ENCODE data around the gene DROSHA.

The DROSHA gene

DNA sequence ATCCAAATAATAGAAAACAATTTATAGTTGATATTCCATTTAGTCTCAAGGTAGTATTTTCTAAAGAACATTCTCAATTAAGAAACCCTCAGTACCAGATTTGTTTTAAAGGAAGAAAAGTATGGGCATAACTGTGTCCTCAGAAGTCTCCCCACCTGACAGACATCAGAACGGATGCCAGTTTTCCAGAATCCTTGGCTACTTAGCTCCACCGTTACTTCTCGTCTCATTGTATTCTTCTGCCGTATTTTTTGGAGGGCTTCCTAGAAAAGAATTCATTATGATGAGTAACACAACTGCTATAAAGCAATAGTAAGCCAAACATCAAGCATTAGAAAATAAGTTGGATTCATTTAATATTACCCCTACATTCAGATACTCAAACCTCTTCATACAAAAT, 67.8 kb downstream of the DROSHA start:
- DNase-seq (ENCODE audit: low read depth): peak; percentile 21

DNA sequence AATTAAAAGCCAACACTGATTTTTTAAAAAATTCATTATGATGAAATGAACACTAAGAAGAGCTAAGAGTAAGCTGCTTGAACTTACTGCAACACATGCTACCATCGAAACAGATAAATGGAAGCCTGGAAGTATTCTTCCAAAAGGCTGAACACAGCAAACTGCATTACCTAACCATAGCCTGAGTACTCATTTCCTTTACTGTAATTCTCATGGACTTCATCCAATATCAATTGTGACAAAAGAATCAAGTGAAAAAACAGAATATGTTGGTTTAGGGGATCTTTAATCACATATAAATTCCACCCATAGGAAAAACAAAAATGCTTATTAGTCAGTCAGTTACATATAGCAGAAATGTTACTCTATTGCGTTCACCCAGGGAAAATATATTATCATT, 68.5 kb downstream of the DROSHA start:
- DNase-seq (ENCODE audit: low read depth): peak; percentile 23

DNA sequence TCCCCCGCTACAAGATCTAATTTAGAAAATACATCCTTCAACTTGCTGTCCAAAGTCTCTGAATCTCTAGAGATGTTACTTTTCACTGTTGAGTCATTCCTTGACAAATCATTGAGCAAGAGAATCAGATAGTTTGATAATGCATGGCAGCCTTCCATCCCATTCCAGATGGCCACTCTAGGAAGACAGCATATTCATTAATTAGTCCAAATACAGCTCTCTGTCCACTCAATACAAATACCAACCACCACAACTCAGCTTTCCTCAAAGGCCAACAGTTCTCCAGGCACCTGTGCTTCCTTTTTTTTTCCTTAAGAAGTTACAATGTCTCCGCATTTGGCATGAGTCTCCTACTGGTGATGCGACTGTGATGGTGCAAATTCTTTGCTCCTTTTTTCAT, 72.3 kb downstream of the DROSHA start:
- no peak for DNase-seq (ENCODE audit: low read depth)

DNA sequence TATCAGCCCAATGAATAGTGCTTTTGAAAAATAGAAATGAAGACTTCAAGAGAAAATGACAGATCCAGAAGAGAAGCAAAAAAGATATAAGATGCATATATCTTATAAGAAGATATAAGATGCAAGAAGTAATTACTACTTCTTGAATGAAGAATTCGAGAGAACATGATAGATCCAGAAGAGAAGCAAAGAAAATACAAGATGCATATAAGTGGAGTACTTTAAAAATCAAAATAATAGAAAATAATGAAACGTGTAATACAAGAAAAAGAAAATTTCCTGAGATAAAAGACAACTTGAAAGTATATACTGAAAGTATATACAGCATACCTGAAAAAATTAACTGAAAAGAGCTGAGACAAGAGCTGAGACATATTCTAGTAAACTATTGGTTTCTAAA, 76.7 kb downstream of the DROSHA start:
- DNase-seq (ENCODE audit: low read depth): no peak

DNA sequence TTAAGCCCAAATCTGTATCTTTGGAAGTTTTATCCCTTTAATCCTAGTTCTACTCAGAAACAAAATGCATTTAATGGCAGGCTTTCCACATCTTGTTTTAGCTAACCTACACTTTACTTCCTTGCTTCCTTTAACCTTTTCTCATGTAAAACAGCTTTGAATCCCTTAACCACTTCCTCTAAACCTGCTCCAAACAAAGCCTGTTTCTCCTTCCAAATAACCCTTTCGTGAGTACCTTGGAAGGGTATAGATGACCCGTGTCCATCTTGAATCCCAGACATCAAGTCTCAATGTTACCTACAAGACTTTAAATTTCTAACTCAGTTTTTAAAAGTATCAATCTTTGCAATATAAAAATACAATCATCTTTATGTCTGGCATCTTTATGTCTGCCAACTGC, 78.4 kb downstream of the DROSHA start:
- no peak for DNase-seq (ENCODE audit: low read depth)

DNA sequence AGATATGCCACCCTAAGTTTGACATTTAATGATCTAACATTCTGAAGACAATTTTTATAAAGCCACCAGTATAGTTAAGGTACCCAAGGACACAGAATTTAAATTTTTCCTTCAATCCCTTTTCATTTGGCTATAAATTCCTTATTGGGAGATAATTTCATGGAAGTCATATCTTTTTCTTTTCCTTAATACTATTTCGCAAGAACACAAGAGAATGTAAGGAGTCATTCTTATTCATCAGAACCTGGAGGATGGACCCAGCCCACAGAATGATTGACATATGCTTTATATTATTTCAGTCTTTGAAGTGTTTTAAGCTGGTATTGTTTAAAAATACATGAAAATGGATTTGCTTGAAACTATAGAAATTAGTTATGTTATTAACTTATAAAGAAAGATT, 79.6 kb downstream of the DROSHA start:
- DNase-seq (ENCODE audit: low read depth): no peak

DNA sequence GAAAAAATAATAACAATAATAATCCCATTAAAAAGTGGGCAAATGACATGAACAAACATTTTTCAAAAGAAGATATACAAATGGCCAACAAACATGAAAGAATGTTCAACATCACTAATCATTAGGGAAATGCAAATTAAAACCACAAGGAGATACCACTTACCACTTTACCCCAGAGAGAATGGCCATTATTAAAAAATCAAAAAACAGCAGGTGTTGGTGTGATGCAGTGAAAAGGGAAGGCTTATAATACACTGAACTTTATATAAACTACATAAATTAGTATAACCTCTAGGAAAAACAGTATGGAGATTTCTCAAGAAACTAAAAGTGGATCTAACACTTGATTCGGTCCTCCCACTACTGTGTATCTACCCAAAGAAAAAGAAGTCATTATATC, 81.9 kb downstream of the DROSHA start:
- no peak for DNase-seq (ENCODE audit: low read depth)

DNA sequence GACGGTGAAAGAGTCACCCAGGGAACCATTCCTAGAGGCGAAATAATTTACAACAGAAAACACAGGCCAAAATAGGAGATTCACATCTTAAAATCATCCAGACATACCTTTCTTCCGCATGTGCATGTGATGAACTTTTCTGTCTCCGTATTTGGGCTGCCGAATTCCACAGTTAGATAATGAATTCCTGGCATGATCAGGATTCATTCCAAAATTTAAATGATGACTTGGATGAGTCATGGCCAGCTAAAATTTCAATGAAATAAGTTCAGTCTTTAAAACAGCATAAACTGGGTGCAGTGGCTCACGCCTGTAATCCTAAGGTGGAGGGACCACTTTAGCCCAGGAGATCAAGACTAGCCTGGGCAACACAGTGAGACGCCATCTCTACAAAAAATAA, 82.7 kb downstream of the DROSHA start:
- DNase-seq (ENCODE audit: low read depth): no peak

DNA sequence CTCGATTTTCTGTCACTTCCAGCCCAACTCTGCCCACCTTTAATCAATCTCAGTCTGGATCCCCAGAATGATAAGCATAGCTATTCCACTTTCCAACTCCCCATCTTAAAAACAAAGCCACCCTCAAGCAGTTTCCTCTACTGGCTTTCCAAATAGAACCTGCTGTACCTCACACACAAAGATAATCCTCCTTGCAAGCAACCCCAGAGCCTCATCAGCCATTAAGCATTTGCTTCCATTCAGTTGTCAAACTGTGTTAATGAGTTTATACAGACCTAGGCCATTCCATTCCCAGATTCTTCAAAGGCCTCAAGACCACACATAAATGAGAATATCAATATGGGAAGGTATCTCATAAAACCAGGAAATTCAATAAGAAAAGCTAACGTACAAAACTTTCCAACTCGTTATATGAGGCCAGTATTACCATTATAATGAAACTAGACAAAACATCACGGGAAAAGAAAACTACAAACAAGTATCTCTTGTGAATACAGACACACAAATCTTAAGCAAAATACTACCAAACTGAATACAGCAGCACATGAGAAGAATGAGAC, 86.8 kb downstream of the DROSHA start:
- no peak for DNase-seq (ENCODE audit: low read depth)

DNA sequence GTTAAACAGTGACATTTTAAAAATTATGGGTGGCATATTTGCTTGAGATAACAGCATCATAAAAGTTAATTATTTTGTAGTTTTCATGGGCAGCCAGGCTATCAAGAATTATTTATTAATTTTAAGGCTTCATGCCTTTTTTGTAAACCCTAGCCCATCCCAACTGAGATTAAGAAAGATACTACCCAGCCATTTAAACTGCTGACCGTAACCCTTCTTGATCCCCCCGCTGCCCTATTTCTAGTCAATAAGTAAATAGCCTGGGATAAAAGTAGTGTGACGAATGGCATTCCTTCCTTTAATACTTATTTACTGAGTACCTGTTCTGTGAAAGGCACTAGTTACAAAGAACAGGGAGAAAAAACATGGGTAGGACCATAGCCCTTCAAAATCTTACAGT, 88.3 kb downstream of the DROSHA start:
- DNase-seq (ENCODE audit: low read depth): no peak

DNA sequence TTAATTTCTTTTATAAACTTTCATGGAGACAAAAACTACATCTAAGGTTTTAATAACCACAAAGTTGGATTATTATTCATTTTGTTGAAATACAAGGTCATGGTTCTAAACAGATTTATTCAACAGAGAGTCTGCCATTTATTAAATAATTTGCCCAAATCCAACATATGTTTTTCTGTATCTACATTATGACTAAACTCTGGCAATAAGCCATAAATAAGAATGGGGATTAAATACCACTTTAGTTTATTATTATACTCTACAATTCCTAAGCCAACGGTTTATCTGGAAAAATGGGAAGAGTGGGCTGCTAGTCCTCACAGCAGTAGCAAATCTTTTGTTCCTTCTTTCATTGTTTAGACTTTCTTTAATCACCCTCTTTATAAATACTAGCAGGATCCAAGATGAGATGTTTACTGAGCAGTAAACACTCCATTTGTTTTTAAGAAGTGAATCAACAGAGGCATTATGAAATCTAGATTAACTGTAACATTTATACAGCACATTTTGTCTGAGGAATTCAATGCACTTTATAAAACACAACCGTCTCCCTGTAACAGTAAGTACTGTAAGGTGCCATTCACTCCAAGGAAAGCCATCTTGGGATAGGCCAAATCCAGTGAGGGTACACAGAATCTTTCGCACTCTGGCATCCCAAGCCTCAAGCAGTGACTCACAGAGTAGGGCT, 89.7 kb downstream of the DROSHA start:
- DNase-seq (ENCODE audit: low read depth): no peak

DNA sequence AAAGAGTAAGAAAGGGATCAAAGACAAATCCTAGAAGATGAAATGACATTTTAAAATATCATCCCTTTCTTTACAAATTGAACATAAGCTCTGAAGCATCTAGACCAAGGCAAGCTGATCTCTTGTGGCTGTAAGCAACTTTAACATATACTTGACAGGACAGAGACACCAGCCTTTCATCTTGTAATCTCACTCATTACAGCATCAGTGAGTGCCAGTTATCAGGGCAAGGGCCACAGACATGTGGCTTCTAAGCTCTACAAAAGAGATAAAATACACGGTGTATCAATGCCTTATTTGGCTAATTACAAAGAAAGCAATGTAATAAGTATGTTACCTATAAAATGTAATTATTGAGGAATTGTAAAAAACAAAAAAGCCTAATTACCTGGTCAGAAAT, 95.0 kb downstream of the DROSHA start:
- no peak for DNase-seq (ENCODE audit: low read depth)

DNA sequence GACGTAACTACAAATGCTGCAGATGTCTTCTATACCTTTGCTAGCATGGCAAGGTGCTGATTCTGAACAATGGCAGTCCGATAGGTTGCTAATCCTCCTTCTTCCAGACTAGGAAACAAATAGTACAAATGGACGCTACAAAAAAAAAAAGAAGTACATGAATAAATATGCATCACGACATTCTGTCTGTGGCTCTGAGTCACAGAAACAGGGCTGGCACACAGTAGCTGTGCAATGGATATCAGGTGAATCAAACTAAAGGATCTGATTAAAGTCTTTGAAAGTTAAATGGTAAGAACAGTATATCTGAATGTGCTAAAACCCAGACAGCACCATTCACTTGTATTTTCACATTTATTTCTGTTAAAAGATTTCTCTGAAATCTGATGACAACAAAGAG, 96.2 kb downstream of the DROSHA start:
- no peak for DNase-seq (ENCODE audit: low read depth)

DNA sequence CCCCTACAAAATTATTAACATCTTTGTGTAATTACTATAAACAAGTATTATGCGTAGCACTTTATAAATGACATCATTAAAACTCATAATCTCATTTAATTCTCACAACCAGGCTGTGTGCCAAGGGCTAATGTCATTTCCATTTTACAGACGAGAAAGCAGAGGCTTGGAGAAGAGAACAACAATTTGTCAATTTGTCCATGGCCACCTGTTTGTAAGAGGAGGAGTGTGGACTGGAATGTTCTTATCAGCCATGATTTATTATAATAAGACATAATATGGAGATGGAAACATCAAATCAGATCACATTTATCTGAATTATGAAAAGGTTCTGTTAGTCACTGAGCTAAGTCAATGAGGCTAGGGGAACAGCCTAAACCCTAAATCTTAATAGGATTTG, 97.0 kb downstream of the DROSHA start:
- no peak for DNase-seq (ENCODE audit: low read depth)

DNA sequence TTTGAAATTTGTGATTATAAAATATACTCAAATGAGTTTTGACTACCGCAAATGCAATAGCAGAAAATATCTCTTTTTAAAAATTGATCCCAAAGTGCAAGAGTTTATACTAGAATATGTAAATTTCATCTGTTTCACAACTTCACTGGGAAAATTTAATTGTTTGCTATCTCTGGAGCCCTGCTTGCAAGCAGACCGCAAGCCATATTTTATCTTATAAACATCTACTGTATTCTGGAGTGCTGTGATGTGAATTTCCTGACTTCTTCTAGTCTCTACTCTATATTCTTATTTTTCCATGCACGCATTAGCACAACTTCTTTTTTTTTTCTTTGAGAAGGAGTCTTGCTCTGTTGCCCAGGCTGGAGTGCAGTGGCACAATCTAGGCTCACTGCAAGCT, 98.7 kb downstream of the DROSHA start:
- no peak for DNase-seq (ENCODE audit: low read depth)

DNA sequence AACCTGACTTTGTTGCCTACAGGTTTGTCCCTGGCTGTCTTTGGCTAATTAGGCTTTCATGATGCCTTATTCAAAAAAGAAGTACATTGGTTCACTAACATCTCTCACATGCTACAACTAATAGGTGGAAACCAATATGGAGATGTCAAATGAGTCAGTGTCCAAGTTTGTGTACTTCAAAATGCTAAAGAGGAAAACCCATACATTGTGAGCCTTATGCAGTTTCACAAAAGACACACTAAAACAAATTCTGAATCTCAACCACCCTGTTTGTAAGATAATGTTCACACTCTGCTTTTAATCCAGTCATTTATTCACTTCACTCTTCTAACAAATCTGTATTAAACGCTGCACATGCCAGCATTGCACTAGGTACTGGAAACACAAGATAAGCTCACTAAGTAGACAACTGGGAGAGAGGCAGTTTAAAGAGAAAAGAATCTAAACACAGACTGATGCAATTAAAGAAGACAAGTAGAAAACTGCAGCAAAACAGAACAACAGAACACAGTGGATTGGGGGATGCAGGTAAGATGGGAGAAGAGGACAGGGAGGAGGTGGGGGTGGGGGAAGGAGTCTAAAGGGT, 104.1 kb downstream of the DROSHA start:
- no peak for DNase-seq (ENCODE audit: low read depth)

DNA sequence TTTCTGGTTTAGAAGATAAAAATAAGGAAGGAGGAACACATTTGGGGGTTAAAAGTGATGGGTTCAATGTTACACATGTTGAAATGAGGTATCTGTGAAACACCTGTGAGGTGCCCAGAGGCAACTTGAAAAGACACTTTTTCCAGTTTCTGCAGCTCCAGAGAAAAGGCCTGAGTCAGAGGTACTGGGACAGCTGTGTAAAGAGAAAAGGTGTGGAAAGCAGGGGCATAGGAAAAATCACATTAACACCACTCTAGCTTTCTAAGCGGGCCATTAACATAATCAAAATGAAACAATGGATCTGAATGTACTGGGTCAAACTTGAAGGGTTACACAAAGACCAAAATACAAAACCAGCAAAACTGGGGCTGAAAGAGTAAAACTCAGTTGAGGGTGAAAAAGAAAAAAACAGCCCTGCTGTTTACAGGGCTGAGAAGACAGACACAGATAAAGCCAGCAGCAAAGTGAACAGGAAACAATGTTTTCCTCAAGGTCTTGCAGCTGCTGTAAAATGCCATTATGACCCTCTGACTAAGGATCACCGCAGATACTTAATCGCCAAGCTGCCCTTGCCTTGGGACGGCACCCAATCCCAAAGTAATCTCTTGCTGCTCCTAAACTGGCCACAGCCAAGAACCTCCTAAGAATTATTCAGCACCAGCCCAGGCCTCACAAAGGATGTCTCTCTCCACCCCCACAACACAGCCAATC, 104.7 kb downstream of the DROSHA start:
- no peak for DNase-seq (ENCODE audit: low read depth)

DNA sequence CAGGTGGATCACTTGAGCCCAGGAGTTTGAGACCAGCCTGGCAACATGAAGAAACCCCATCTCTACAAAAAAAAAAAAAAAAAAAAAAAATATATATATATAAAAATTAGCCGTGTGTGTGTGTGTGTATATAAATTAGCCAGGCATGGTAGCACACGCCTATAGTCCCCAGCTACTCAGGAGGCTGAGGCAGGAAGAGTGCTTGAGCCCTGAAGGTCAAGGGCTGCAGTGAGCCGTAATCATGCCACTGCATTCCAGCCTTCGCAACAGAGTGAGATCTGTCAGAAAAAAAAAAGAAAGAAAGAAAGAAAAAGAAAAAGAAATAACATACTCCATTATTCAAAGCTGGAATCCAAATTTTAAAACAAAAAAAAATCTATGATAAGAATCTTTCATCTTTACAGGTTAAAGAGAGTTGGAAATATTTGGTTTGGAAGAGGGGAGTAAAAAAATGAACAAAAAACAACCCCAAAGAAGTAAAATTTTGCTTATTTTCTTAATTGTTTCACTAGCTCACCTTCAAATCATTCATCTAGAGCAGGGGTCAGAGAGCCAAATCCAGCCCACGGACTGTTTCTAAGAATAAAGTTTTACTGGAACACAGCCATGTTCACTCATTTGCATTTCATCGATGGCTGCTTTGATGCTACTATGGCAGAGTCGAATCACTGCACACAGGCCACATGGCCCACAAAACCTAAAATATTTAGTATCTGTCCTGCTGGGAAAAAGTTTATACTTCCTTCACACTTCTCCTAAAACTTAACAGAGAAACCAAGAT, 109.9 kb downstream of the DROSHA start:
- no peak for DNase-seq (ENCODE audit: low read depth)

DNA sequence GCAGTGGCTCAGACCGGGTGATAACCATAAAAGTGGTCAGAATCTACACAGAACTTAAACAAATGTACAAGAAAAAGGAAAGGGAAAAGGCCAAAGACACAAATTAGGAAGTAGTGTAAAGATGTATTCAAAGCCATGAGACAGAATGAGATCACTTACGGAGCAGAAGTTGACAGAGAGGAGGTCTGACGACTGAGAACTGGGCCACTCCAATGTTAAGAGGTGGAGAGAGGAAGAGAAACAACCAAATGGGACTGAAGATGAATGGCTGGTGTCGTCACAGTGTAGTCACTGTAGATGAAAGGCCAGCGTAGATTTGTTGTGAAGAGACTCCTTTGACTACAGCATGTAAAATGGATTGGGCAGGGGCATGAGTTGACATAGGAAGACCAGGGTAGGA, 114.4 kb downstream of the DROSHA start:
- DNase-seq (ENCODE audit: low read depth): no peak

DNA sequence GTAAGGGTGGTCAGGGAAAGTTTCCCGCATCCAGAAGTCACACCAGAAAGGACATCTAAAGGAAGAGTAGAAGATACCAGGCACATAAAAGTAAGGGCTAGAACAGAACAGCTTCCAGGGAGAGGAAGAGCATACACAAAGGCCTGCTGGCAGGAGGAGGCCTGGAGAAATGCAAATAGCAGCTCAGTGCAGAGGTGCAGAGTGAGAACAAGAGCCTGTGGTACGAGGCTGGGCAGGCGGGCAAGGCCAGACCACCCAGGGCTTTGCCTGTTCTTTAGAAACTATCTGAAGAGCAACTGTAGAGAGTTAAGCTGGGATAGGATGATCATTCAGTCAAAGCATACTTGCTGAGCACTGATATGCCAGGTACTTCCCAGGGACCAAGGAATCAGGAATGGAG, 115.3 kb downstream of the DROSHA start:
- DNase-seq (ENCODE audit: low read depth): no peak

DNA sequence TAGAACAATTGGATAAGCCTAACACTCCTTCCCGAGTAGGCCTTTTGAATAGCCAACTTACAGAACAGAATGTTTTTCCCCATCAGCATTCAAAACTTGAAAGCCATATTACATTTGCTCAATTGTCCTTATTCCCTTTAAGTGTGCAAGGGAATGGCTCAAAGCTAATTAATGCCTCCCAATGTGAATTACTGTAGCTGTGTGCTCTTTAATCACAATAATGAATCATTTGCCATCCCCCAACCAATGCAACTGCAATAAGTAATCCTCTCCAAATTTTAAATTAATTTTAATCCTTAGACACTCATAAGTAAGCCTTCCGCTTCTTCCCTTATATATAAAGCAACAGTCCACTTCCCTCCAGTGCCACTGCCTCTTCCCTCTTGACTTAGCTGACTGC, 115.9 kb downstream of the DROSHA start:
- DNase-seq (ENCODE audit: low read depth): no peak

All from stromal cell of bone marrow (primary cell).